HG02610 (cell line): ENCODE measurements around the gene NME2.
"Not testable (repeated sequence)": the region's sequence is repeated elsewhere in the genome, so short reads cannot be mapped to it uniquely, and the experiment has no call there.

Experiments
- ATAC-seq: cut with Tn5 transposase; IDR thresholded peaks from one replicate; pipeline ENCODE4 v1.9.1; 2021; ENCODE audit warnings: mild to moderate bottlenecking, moderate library complexity; ENCODE audit not compliant: unreplicated experiment

The NME2 gene

GRCh38 chr17:51152766-51153209, 13.4 kb upstream of the NME2 start:
- no peak for ATAC-seq

GRCh38 chr17:51153210-51154072, 12.8 kb upstream of the NME2 start, which contains the start of gene NME1:
Gene NME1, plus strand, starts transcription at chr17:51153559. Its CDS starts 2,096 bp downstream, at chr17:51155655.
- peak; percentile 93 for ATAC-seq

- ATAC-seq, result no peak
Measured at GRCh38 chr17:51154176-51154575, 12.0 kb upstream of the NME2 start.

- ATAC-seq, result no peak
Measured at GRCh38 chr17:51155416-51155815, 10.8 kb upstream of the NME2 start.

GRCh38 chr17:51159604-51160003, 6.6 kb upstream of the NME2 start:
- no peak for ATAC-seq

GRCh38 chr17:51161541-51161940, 4.7 kb upstream of the NME2 start:
- no peak for ATAC-seq

- no peak for ATAC-seq
Measured at GRCh38 chr17:51164911-51165679, 1.1 kb upstream of the NME2 start.

GRCh38 chr17:51165680-51166197, 472 bp upstream of the NME2 start:
- peak; percentile 1 for ATAC-seq

GRCh38 chr17:51166987-51167931, 1.0 kb downstream of the NME2 start:
- peak; percentile 35 for ATAC-seq

GRCh38 chr17:51169340-51169739, 3.1 kb downstream of the NME2 start:
- ATAC-seq, result no peak

GRCh38 chr17:51170736-51171135, 4.5 kb downstream of the NME2 start:
- ATAC-seq, result no peak

- ATAC-seq, result not testable (repeated sequence)
Measured at GRCh38 chr17:51172030-51172429, 5.8 kb downstream of the NME2 start.

GRCh38 chr17:51180486-51180885, 14.3 kb downstream of the NME2 start:
- ATAC-seq, result no peak

- no peak for ATAC-seq
Measured at GRCh38 chr17:51184124-51184523, 17.9 kb downstream of the NME2 start.

- no peak for ATAC-seq
Measured at GRCh38 chr17:51185763-51186332, 19.6 kb downstream of the NME2 start.

- ATAC-seq, result no peak
Measured at GRCh38 chr17:51188271-51188833, 22.1 kb downstream of the NME2 start.

GRCh38 chr17:51189162-51189561, 23.0 kb downstream of the NME2 start:
- no peak for ATAC-seq

- no peak for ATAC-seq
Measured at GRCh38 chr17:51189628-51190027, 23.4 kb downstream of the NME2 start.

GRCh38 chr17:51191895-51192294, 25.7 kb downstream of the NME2 start:
- no peak for ATAC-seq

GRCh38 chr17:51197754-51198153, 31.5 kb downstream of the NME2 start:
- no peak for ATAC-seq
